ENCODE data around the gene TTC22. TPM values are rescaled to one million over a fixed set of nuclear protein-coding genes. Genes with fewer than 3 reads are reported as not detected.

Gene TTC22
- total RNA-seq, 1 experiment from 2014 or later, result 0.59 TPM

DNA sequence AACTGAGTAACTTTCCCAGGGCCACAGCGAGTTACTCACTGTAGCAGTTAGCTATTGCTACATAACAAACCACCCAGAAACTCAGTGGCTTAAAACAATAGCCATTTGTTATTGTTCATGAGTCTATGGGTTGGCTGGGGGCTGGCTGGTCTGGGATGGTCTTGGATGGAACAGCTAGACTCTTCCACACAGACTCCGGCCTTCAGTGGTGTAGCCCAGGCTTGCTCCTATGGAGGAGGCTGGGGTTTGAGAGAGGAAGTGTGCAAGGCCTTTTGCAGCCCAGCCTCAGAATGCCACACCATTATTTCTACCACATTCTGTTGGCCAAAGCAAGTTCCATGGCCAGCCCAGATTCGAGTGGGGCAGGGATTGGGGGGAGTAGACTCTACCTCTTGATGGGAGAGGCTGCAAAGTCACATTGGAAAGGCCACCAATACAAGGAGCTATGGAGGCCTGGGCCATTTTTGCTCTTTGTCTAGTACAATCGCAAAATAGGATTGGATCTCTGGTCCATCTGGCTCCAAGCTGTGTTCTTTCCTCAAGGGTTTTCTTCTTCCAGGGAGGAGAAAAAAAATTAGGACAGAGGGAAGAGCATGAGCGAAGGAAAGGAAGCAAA lies 37.5 kb upstream of the TTC22 start:
- no CpG with 5 or more reads among the region's 5 CpGs for WGBS (ENCODE audit: extremely low coverage, insufficient read length, low lambda C conversion rate)
- no peak overlapping the region for H3K4me3 Mint-ChIP-seq

More for the DNA sequence above, 37.5 kb upstream of the TTC22 start:
- Histone ChIP-seq H3K14ac (ENCODE audit: insufficient read depth, low read length) (no peak overlapping the region), H3K27me3 (ENCODE audit: insufficient read depth, low read length) (no peaks in the 10 kb centered on the region), H3K4ac (ENCODE audit: low read depth, low read length) (no peak overlapping the region), H2BK12ac (ENCODE audit: insufficient read length, low read depth, low read length) (no peak overlapping the region), H2BK20ac (ENCODE audit: low read depth, low read length, poor library complexity, severe bottlenecking) (no peak overlapping the region), H3K79me1 (ENCODE audit: insufficient read depth, low read depth, low read length, poor library complexity, severe bottlenecking) (no peaks in the 10 kb centered on the region), H4K5ac (ENCODE audit: insufficient read length, low read depth, low read length) (no peak overlapping the region), H4K20me1 (ENCODE audit: control insufficient read depth, insufficient read depth, insufficient read length) (no peaks in the 10 kb centered on the region), H3K4me1 (ENCODE audit: insufficient read depth, low read length) (no peaks in the 10 kb centered on the region), H3K23me2 (ENCODE audit: insufficient read length, low read depth, low read length, poor library complexity, severe bottlenecking) (no peaks in the 10 kb centered on the region), H2BK15ac (ENCODE audit: low read depth, low read length) (no peak overlapping the region), H3K18ac (ENCODE audit: insufficient read length, low read depth, low read length) (no peak overlapping the region), H3T11ph (ENCODE audit: low read length) (no peak overlapping the region), H4K91ac (ENCODE audit: insufficient read length, low read depth, low read length) (no peak overlapping the region), H3K4me2 (ENCODE audit: insufficient read depth, insufficient read length, low read length) (no peak overlapping the region), H3K79me2 (ENCODE audit: insufficient read depth, low read length) (no peaks in the 10 kb centered on the region), H3K9ac (ENCODE audit: extremely low read depth, insufficient read length, low read length) (no peak overlapping the region), H2BK5ac (ENCODE audit: insufficient read length, low read length) (no peak overlapping the region), H3K27ac (ENCODE audit: insufficient read length, low read depth, low read length) (no peak overlapping the region), H4K8ac (replicated peaks; ENCODE audit: insufficient read length, low read depth, low read length) (no peak overlapping the region), H3K23ac (ENCODE audit: insufficient read length, low read depth, low read length) (no peak overlapping the region), H2BK120ac (ENCODE audit: low read depth, low read length, poor library complexity, severe bottlenecking) (no peak overlapping the region), H3K56ac (ENCODE audit: insufficient read length, low read depth, low read length) (no peak overlapping the region), H3K9me3 (ENCODE audit: control insufficient read depth, low read depth, low read length) (no peaks in the 10 kb centered on the region), H2AFZ (ENCODE audit: low read length) (no peak overlapping the region), H2AK5ac (ENCODE audit: insufficient read length, low read length) (no peak overlapping the region)
- peaks cover 0 to 8% of the 10 kb centered on the region in 2 experiments; a peak in 2 of 4 replicates for H3K4me1 Mint-ChIP-seq
- H3K36me3 Mint-ChIP-seq (ENCODE audit: insufficient read depth in 1 of 3, low read depth in 3 of 3), result peaks cover 0 to 1% (median 0%) of the 10 kb centered on the region in 3 experiments; a peak in 1 of 7 replicates
- TF ChIP-seq, protein P1, sequence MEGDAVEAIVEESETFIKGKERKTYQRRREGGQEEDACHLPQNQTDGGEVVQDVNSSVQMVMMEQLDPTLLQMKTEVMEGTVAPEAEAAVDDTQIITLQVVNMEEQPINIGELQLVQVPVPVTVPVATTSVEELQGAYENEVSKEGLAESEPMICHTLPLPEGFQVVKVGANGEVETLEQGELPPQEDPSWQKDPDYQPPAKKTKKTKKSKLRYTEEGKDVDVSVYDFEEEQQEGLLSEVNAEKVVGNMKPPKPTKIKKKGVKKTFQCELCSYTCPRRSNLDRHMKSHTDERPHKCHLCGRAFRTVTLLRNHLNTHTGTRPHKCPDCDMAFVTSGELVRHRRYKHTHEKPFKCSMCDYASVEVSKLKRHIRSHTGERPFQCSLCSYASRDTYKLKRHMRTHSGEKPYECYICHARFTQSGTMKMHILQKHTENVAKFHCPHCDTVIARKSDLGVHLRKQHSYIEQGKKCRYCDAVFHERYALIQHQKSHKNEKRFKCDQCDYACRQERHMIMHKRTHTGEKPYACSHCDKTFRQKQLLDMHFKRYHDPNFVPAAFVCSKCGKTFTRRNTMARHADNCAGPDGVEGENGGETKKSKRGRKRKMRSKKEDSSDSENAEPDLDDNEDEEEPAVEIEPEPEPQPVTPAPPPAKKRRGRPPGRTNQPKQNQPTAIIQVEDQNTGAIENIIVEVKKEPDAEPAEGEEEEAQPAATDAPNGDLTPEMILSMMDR (conservative IDR thresholded peaks at IDR 0.05), result no peak
- no peaks in the 10 kb centered on the region; a peak in 1 of 5 replicates for H3K9me3 Mint-ChIP-seq
- no peak overlapping the region for H3K27ac Mint-ChIP-seq
- no peak for DNase-seq
- peaks cover 8% of the 10 kb centered on the region for H3K27me3 Mint-ChIP-seq (ENCODE audit: low read depth)
